GM12891 (cell line): ENCODE results near the gene OBP2A.

ENCODE experiments used
- PAX5 ChIP-seq: IDR thresholded peaks from 2 replicates; pipeline ENCODE4 v1.6.1; 2011; ENCODE audit warnings: low read length, moderate library complexity, mild to moderate bottlenecking; ENCODE audit not compliant: insufficient read depth, severe bottlenecking
- POLR2A ChIP-seq: IDR thresholded peaks from 2 replicates; pipeline ENCODE4 v1.6.1; 2011; ENCODE audit warnings: low read depth, low read length, control low read depth
- POLR2AphosphoS5 ChIP-seq: IDR thresholded peaks from 2 replicates; pipeline ENCODE4 v1.6.1; 2011; ENCODE audit warnings: low read depth, low read length, control low read depth
- POU2F2 ChIP-seq: IDR thresholded peaks from 2 replicates; pipeline ENCODE4 v1.6.1; 2011; ENCODE audit warnings: low read depth, mild to moderate bottlenecking, control low read depth, low read length, moderate library complexity
- SPI1 ChIP-seq: IDR thresholded peaks from 2 replicates; pipeline ENCODE4 v1.6.1; 2011; ENCODE audit warnings: low read depth, low read length, control low read depth

DNA sequence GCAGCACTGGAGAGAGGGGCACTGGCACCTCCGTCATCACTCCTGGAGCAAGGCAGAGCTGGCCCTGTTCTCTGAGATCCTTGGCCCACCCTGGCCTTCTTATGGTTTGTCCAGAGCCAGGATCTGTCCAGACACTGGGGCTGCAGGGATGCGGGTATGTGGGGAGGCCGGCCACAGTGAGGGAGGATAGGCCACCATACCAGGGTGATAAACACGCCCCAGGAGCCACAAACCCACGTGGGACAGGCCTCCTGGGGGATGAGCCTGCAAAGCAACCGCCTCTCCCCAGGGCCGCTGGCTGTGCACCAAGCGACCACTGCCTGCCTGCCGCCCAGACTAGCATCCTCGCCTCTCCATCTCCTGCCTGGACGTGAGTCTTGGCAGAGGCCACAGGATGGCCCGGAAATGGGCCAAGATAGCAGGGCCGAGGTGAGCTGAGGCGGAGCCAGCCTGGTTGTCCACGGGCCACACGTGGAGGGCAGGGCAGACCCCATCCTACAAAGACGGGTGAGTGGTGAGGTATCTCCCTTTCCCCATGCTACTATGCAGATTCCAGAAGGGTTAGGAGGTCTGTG is 4.5 kb downstream of the OBP2A start:
- TF ChIP-seq POLR2A (no peak), SPI1 (no peak), POLR2AphosphoS5 (no peak), PAX5 (no peak), POU2F2 (no peak)
